AG04450 (cell line): ENCODE results near the gene NEK8. TPM values are rescaled to one million over a fixed set of nuclear protein-coding genes. Genes with fewer than 3 reads are reported as not detected.
A peak's percentile ranks its signal among the peaks of the same experiment; 100 is the strongest.

ENCODE experiments used
- CTCF ChIA-PET: fragments of 300-600, 350-600 bp; formaldehyde crosslinking; extraction: SDS; loops from one replicate; lab custom pipeline; 2022; ENCODE audit warnings: antibody characterized with exemption, inconsistent platforms; lab: Charles Lee
- POLR2A ChIA-PET: fragments of 350-600 bp; formaldehyde crosslinking; extraction: SDS; loops from one replicate; lab custom pipeline; 2021; ENCODE audit warnings: antibody characterized with exemption, inconsistent platforms; lab: Yijun Ruan, JAX
- DNase-seq: peaks from one replicate; pipeline ENCODE4 v3.0.0-alpha.2; 2011; ENCODE audit warnings: low read depth, low spot score
- H3K27ac ChIP-seq: one replicate; pipeline ENCODE4 v1.5.1; 2012; ENCODE audit warnings: low read depth, low read length, control low read depth
- H3K27me3 ChIP-seq: one replicate; pipeline ENCODE4 v1.6.0; 2012; ENCODE audit warnings: low read length; ENCODE audit not compliant: control insufficient read depth, insufficient read depth
- H3K4me3 ChIP-seq: 2 replicates; pipeline ENCODE4 v1.5.1; 2011; ENCODE audit warnings: mild to moderate bottlenecking, low read depth, low read length, control low read depth
- H3K9me3 ChIP-seq: 2 replicates; pipeline ENCODE4 v1.5.1; 2012; ENCODE audit warnings: low read length; ENCODE audit not compliant: control insufficient read depth, insufficient read depth
- polyA minus RNA-seq: library from RNA; depleted of rRNA, polyadenylated mRNA; stranded (reverse); fragments of >200 nt; gene quantifications from 2 replicates; pipeline ENCODE4 v1.2.3, GENCODE V29; 2011; rRNA and poly(A)+ RNA removed
- polyA plus RNA-seq: library from polyadenylated mRNA; depleted of rRNA; stranded (reverse); fragments of >200 nt; gene quantifications from 2 replicates; pipeline ENCODE4 v1.2.3, GENCODE V29; 2011; rRNA removed
- TF ChIP-seq, protein P1 (sequence below): IDR thresholded peaks from 2 replicates; pipeline ENCODE4 v1.5.1; 2011; ENCODE audit warnings: low read depth, low read length, control low read depth, inconsistent platforms

NEK8 gene
- polyA plus RNA-seq (2.5 and 3.0 TPM in 2 replicates), polyA minus RNA-seq (6.3 and 9.6 TPM in 2 replicates)

GRCh38 chr17:28728364-28729200 lies at the start of gene NEK8:
NEK8 (plus strand) TSS chr17:28728788; CDS start chr17:28728814, 26 bp downstream.
- no peaks in the 10 kb centered on the region for H3K27me3 ChIP-seq
- ChIA-PET POLR2A (interaction anchor here (0.6 to 4.8 kb wide), 10 partner anchors 9 to 225 kb away, joined by 3 to 93 read pairs (median 4); partner anchors contain the start of genes PHF12, RPL23A and TRAF4), CTCF (interaction anchor here (2.0 to 4.9 kb wide), 7 partner anchors 19 to 389 kb away, joined by 10 to 193 read pairs (median 22); partner anchors contain the start of genes PHF12 and TRAF4)
- H3K4me3 ChIP-seq = peak within 1 kb of the TSS; percentile 92
- peak within 1 kb of the TSS; percentile 90 for H3K27ac ChIP-seq
- H3K9me3 ChIP-seq = no peaks in the 10 kb centered on the region; the same call in 1 of the 2 replicates
- TF ChIP-seq, protein P1, sequence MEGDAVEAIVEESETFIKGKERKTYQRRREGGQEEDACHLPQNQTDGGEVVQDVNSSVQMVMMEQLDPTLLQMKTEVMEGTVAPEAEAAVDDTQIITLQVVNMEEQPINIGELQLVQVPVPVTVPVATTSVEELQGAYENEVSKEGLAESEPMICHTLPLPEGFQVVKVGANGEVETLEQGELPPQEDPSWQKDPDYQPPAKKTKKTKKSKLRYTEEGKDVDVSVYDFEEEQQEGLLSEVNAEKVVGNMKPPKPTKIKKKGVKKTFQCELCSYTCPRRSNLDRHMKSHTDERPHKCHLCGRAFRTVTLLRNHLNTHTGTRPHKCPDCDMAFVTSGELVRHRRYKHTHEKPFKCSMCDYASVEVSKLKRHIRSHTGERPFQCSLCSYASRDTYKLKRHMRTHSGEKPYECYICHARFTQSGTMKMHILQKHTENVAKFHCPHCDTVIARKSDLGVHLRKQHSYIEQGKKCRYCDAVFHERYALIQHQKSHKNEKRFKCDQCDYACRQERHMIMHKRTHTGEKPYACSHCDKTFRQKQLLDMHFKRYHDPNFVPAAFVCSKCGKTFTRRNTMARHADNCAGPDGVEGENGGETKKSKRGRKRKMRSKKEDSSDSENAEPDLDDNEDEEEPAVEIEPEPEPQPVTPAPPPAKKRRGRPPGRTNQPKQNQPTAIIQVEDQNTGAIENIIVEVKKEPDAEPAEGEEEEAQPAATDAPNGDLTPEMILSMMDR = no peak
- DNase-seq = peak; percentile 71

DNA sequence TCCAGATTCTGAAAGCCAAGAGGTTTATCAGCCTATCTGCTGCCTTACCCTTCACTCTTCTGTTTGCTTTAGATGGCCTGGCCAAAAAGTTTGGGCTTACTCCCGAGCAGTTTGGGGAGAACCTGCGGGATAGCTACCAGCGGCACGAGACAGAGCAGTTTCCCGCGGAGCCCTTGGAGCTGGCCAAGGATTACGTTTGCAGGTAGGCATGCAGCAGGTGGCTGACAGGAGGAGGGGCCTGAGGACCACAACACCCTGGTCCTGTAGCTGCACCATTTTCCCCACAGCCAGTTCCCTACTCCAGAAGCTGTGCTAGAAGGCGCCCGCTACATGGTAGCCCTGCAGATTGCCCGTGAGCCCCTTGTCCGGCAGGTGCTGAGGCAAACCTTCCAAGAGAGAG lies 45.9 kb upstream of the NEK8 start:
- H3K27me3 ChIP-seq = no peaks in the 10 kb centered on the region
- TF ChIP-seq, protein P1 = no peak
- POLR2A ChIA-PET = no interaction called here
- no peak overlapping the region for H3K4me3 ChIP-seq
- no peak overlapping the region for H3K27ac ChIP-seq
- no peak for DNase-seq
- no peaks in the 10 kb centered on the region for H3K9me3 ChIP-seq
- CTCF ChIA-PET = no interaction called here

- H3K27me3 ChIP-seq = no peaks in the 10 kb centered on the region
- no peaks in the 10 kb centered on the region for H3K9me3 ChIP-seq
- TF ChIP-seq, protein P1 = 0 out of 2 replicates have a peak, but pooled peaks have one; percentile 9
- no peak for DNase-seq
- H3K4me3 ChIP-seq = no peak overlapping the region
- no peak overlapping the region for H3K27ac ChIP-seq
- POLR2A ChIA-PET = no interaction called here
- CTCF ChIA-PET = no interaction called here
Observed at GRCh38 chr17:28684963-28685362, 43.6 kb upstream of the NEK8 start.

DNA sequence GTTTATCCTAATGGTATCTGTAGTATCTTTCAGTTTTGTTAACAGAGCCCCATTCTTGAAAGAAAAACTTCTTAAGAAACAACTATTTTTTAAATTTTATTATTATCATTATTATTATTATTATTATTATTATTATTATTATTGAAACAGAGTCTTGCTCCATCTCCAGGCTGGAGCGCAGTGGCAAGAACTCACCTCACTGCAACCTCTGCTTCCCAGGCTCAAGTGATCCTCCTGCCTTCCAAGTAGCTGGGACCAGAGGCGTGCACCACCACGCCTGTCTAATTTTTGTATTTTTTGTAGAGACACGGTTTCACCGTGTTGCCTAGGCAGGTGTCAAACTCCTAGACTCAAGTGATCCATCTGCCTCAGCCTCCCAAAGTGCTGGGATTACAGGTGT lies 43.2 kb upstream of the NEK8 start:
- Histone ChIP-seq H3K9me3 (no peaks in the 10 kb centered on the region), H3K27ac (no peak overlapping the region), H3K27me3 (no peaks in the 10 kb centered on the region), H3K4me3 (no peak overlapping the region)
- TF ChIP-seq, protein P1 = no peak
- POLR2A ChIA-PET = no interaction called here
- CTCF ChIA-PET = no interaction called here
- DNase-seq = no peak

GRCh38 chr17:28686296-28686695 lies 42.3 kb upstream of the NEK8 start:
- CTCF ChIA-PET = no interaction called here
- TF ChIP-seq, protein P1 = no peak

More at GRCh38 chr17:28686296-28686695, 42.3 kb upstream of the NEK8 start:
- no peak for DNase-seq
- POLR2A ChIA-PET = no interaction called here
- Histone ChIP-seq H3K4me3 (no peak overlapping the region), H3K9me3 (no peaks in the 10 kb centered on the region), H3K27me3 (no peaks in the 10 kb centered on the region), H3K27ac (no peak overlapping the region)
